Stimulated activated CD4-positive, alpha-beta T cell treated with anti-CD3 and anti-CD28 coated beads, Interleukin-4, amount 100 ng/mL, for 4 hours (primary cell): ENCODE results near the gene FBXO3.
A peak's percentile ranks its signal among the peaks of the same experiment; 100 is the strongest.
"Not testable (repeated sequence)": the region's sequence is repeated elsewhere in the genome, so short reads cannot be mapped to it uniquely, and the experiment has no call there.

ENCODE experiments used
- DNase-seq, 2 experiments: peaks; one replicate each; pipeline ENCODE4 v3.0.0-alpha.2; 2020

Gene FBXO3

GRCh38 chr11:33773987-33774735 is at the start of gene FBXO3:
Gene FBXO3 (minus strand): TSS chr11:33774520. CDS start chr11:33774497, 23 bp downstream.
- DNase-seq: peak; percentile 80 to 87

GRCh38 chr11:33822981-33823380 is 48.7 kb upstream of the FBXO3 start:
- DNase-seq: not testable (repeated sequence)

- no peak for DNase-seq
Observed at GRCh38 chr11:33819278-33820035, 45.1 kb upstream of the FBXO3 start.

- peak; percentile 76 to 86 for DNase-seq
Observed at GRCh38 chr11:33808228-33808828, 34.0 kb upstream of the FBXO3 start.

GRCh38 chr11:33804471-33804870 is 30.2 kb upstream of the FBXO3 start:
- no peak for DNase-seq

GRCh38 chr11:33802194-33802950 is 28.1 kb upstream of the FBXO3 start:
- peak in 1 of 2 experiments; percentile 11 for DNase-seq

- DNase-seq: no peak
Observed at GRCh38 chr11:33801821-33802193, 27.5 kb upstream of the FBXO3 start.

GRCh38 chr11:33797879-33798278 is 23.6 kb upstream of the FBXO3 start:
- no peak for DNase-seq

GRCh38 chr11:33790040-33790439 is 15.7 kb upstream of the FBXO3 start:
- no peak for DNase-seq

GRCh38 chr11:33788095-33788494 is 13.8 kb upstream of the FBXO3 start:
- not testable (repeated sequence) for DNase-seq

GRCh38 chr11:33787076-33787475 is 12.8 kb upstream of the FBXO3 start:
- no peak for DNase-seq

- no peak for DNase-seq
Observed at GRCh38 chr11:33785609-33786008, 11.3 kb upstream of the FBXO3 start.

- DNase-seq: no peak
Observed at GRCh38 chr11:33779849-33780528, 5.7 kb upstream of the FBXO3 start.

GRCh38 chr11:33778675-33779074 is 4.4 kb upstream of the FBXO3 start:
- DNase-seq: no peak

- no peak for DNase-seq
Observed at GRCh38 chr11:33777906-33778305, 3.6 kb upstream of the FBXO3 start.

- DNase-seq: no peak
Observed at GRCh38 chr11:33775832-33776470, 1.6 kb upstream of the FBXO3 start.

GRCh38 chr11:33775467-33775807 is 1.1 kb upstream of the FBXO3 start:
- no peak for DNase-seq

GRCh38 chr11:33774736-33775466 is 581 bp upstream of the FBXO3 start:
- DNase-seq: no peak

- DNase-seq: peak; percentile 12 to 16
Observed at GRCh38 chr11:33773404-33773986, 825 bp downstream of the FBXO3 start.

GRCh38 chr11:33772870-33773269 is 1.4 kb downstream of the FBXO3 start:
- no peak for DNase-seq

- no peak for DNase-seq
Observed at GRCh38 chr11:33772300-33772699, 2.0 kb downstream of the FBXO3 start.
